HPDE6-E6E7 (cell line): Measurements from ENCODE around the gene SIRPB2.

Experiments
- DNase-seq: peaks from one replicate; pipeline ENCODE4 v3.0.0; 2011; ENCODE audit warnings: missing footprints; ENCODE audit errors: extremely low spot score

SIRPB2 gene

DNA sequence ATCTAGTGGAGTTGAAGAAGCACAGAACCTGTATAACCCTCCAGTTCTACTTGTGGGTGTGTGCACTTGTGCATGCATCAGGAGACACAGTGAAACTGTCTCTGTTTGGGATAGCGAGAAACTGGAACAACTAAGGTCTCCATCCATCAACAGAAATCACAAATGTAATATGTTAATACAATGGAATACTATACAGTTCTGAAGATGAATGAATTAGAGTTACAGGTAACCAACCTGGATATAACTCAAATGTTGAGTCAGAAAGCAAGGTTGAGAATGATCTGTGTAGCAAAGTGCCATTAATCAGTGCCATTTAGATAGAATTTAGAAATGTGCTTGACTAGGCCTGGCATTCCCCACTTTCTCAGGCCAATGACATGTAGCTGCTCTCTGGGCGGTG is 20.0 kb downstream of the SIRPB2 start:
- no peak for DNase-seq

DNA sequence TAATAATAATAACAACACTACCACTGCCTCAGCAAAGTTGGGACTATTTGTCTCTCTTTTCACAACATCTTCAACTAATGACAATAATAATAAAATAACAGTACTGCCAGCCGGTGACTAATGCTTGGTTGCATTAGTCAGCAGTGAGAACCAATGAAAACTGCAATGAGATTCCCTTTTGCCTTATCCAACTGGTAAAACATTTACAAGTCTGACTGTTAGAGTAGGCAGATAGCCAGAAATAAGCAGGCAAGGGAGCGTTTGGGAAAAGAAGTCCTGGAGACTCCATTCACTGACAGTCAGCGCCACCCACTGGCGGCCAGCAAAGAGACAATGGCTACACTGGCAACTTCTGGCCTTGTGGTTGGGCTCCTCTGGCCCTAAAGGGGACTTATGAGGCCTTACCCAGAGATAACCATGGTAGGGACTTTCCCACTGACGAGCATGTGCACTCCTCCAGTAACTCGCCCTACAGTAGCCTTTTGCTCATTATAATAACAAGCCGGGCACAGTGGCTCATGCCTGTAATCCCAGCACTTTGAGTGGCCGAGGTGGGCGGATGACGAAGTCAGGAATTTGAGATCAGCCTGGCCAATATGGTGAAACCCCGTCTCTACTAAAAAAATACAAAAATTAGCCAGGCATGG is 21.2 kb downstream of the SIRPB2 start:
- DNase-seq, result peak; percentile 82

DNA sequence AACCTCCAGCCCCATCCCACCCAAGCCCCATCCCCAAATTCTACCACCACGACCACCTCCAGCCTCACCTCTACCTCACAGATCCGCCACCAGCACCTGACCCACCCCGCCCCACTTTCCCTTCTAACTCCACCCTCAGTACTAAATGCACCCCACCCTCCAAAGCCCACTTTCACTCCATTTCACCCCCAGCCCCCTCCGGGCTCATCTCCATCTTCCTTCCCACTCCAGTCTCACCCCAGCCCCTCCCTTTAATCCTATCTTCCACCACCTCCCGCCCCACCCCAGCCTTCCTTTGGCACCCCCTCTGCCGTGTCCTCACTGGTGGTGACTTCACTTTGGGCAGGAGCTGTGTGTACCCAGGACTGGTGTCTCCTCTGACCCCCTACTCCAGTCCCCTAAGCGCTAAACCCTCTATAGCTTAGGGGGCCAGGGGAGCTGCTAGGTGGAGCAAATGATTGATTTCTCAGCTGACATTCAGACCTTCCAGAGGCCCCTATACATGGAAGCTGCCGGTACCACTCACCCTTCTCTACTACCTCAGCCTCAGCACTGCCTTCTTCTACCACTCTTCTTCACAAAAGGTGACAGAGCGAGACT is 21.8 kb downstream of the SIRPB2 start:
- DNase-seq, result no peak

DNA sequence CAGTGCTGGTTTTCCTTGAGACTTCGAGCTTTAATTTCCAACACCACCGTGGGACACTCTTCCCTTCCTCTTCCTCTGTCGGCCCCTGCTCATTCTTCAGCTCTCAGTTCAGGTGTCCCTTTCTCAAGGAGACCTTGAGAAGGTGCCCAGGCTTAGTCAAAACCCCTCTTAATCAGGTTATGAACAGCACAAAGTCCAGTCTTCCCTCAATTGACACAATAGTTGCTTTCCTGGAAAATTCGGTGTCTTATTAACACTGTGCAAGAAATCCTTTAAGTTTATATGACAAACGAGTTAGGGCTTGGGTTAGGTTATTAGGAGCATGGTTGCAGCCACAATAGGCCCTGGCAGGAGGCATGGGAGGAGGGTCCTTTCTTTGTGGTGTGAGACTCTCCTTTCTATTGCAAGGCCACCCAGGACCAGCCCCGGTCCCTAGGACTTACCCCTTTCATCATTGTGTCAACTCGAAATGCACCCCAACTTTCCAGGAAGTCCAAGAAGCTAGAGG is 23.0 kb downstream of the SIRPB2 start:
- DNase-seq, result no peak

DNA sequence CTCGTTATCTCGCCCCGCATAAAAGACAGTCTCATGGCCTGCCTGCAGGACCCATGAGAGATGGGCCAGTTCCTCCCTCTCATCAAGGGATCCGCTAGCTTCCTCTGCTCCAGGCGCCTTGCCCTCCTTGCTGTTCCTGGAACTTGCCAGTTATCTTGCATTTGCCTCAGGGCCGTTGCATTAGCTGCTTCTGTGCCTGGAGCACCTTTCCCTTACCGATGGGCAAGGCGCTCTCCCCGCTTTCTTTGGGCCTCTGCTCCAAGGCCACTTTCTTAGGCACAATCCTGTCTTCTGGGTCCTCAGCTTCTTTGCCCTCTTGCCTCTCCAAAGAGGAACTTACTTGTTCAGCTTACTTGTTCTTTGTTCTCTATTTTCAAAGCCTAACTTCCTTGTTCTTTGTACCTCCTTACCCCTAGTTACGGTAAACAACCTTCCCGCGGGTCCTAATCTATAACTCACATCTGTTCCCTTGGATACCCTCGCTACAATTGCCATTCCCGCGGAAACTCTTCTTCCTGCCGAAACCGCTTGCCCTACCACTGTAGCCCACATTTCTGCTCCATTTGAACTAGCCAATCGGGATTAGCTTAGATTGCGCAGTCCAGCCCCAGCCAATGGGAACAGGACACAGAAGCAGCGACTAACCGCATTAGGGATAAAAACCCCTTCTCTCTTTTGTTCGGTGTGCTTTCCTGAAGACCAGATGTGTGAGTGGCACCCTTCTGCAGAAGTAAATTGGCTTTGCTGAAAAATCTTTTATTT is 23.7 kb downstream of the SIRPB2 start:
- no peak for DNase-seq

DNA sequence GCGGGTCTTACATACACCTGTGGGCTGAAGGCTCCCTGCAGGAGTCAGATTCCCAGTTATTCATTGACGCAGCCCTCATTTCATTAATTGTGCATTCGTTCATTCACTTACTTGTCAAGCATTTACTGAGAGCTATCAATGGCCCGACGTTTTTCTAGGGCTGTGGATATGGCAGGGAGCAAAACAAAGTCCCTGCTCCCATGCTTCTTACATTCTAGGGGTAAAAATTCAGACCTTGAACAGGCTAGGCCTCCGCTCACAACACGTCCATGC is 24.2 kb downstream of the SIRPB2 start:
- DNase-seq, result no peak

DNA sequence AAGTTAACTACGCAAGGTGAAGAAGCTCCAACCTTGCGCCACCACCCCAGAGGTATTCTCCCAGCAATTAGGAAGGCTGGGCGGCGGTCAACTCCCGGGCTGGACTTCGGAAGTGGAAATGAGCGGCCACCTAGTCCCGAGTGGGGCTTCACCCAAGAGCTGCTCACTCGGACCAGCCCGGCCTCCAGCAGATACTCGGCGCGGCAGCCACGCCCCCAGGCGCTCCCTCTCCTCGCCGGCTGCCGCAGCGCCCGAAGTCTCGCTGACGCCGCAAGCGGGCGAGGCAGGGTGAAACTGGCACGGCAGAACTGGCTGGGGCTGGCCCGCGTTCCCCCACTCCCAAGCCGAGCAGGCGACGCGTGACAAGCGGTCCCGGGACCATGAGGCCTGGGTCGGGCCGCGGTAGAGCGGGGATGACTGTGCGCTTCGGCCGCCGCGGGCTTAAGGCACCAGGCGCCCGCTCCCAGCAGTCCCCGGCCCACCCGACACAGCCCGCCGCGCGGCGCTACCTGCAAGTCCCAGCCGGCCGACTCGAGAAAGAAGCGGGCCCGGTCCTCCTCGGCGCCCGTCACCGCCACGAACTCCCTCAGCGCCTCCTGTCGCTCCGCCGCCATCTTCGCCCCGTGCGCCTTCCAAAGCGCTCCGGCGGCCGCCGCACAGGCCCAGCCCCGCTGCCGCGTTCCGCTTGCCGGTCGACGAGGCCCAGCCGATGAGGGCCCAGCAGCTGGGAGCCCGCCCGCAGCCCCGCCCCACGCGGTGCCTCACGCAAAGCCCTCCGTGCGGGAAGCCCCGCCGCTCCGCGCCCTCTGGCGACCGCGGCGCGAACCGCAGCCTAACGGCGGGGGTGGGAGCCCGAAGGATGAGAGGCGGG is 24.8 kb downstream of the SIRPB2 start, which contains the start of gene NSFL1C:
Gene NSFL1C, minus strand, starts transcription at position 639 of the 871 bp plus-strand sequence. Its CDS starts 25 bp downstream, at position 614.
- peak; percentile 98 for DNase-seq

DNA sequence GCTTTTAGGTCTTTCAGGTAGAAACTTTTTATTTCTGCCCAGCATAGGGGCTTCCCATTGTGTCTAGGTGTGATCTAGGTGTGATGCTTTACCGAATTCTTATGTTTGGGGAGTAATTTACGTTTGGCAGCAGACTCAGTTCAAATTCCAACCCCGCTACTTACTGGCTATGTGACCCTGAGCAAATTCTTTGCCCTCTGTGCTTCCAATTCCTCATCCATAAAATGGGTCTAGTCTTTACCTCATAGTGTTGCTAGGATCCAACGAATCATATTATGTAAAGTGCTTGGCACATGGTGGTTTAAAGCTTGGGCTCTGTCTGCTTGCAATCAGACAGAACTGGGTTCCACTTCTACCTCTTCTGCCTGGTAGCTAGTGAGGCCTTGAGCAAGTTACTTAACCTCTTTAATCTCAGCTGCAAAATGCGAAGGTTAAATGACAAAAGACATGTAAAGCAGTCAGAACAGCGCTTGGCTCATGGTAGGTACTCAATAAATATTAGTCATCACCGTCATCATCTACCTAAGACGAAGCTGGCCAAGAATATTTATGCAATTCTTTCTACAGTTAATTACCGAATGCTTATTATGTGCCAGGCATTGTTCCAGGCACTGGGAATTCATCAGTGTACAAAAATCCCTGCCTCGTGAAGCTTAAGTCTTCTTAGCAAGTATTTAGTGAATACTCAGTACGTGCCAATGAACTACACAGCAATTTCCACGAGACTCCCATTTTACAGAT is 25.6 kb downstream of the SIRPB2 start:
- DNase-seq, result no peak

DNA sequence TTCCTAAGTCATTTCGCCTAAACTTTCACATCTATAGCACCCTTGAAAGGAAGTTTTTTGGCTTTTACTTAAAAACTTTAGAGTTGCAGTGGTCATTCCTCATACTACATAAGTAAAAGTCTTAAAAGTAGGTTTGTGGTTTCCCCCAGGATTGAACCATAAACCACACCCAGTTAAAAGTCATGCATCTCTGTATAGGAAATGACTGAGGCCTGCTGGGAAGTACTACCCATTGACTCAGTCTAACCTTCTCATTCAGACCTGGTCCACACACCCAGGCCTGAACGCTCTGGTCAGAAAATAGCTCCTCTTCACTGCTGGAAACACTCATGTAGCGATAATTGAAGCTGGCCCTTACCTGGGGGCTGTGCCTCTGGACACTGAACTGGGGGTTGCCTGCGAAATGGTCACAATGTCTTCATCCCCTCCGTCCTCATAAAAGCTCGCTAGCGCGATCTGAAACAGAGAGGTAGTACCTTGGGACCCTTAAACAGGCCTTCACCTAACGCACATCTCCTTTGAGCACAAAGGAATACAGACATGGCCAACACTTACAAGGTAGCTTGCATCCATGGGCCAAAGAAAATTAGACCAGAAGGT is 27.1 kb downstream of the SIRPB2 start:
- DNase-seq, result no peak

DNA sequence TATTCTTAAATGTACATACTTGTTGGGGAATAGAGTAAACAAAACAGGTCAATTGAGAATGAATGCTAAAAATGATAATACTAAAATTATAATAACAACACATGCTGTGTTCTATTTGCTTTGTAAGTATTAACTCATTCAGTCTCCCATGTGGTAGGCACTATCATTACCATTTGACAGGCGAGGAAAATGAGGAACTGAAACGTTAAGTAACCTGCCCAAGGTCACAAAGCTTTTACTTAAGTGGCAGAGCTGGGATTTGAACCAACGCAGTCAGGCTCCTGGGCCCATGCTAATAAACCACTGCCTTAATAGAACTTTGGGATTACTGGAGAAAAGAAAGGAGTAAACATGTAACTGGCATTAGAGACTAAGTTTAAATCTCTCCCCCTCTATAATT is 28.4 kb downstream of the SIRPB2 start:
- no peak for DNase-seq

DNA sequence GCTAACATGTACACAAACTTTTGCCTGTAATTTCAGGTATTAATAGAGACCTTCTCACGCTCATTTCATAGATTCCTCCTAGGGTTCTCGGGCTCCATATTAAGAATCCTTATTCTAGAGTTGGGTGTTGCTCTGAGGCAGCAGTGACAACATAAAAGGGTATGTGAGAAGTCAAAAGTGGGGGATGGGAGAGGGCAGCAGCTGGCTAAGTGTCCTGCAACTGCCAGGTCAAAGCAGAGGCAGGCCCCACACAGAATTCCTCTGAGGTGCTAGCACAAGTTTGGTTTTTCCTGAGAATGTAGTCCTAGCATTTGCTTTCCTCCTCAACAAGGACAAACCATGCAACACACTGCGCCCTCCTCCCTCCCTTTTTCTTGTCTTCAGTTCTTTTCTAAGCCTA is 29.2 kb downstream of the SIRPB2 start:
- DNase-seq, result no peak

DNA sequence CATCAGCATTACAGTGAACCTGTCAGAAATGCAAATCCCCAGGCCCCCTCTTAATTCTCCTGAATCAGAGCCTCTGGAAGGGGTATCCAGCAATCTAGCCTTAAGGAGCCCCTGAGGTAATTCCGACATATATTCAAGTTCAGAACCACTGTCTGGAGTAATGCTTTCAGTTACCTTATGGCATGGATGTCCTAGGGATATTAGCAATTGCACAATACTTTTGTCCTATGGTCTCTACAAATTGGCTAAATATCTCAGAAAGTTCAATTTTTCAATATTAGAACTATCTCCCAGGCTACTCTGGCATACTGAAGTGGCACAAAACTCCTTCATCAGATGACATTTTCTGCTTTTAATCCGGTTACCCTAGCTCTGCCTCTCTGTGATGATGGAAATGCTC is 30.9 kb downstream of the SIRPB2 start:
- DNase-seq, result no peak

DNA sequence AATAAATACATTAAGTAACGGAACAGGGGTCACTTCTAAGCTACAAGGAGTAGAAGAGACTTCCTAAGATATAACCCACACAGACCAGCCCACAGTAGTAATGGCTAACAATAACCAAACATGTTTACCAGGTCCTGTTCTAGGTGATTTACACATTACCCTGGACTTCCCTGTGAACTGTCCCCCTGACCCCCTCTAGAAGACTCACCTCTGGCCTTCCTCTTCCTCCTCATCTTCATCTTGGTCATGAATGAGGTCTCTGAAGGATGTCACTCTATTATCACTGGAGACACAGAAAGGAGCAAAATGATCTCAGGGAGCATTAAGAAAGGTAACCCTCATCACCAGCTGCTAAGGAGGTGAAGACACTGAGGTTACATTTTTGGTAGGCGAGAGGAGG is 33.2 kb downstream of the SIRPB2 start:
- DNase-seq, result no peak

DNA sequence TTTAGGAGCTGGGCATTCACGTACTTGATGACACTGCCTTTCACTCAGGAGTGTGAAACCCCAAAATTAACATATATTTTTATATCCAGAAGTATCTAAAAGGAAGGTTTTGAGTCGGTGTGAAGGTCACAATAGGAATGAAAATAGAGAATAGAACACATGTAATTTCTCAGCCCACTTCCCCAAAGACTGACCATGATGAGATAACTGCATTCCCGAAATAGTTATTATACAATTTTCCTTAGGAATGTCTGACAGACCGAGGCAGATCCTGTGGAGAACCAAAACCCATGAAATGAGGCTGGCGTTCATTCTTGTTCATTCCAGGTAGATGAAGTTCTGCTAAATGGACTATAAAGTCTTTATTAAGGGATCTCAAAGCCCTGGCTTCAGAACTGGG is 34.9 kb downstream of the SIRPB2 start:
- DNase-seq, result no peak

DNA sequence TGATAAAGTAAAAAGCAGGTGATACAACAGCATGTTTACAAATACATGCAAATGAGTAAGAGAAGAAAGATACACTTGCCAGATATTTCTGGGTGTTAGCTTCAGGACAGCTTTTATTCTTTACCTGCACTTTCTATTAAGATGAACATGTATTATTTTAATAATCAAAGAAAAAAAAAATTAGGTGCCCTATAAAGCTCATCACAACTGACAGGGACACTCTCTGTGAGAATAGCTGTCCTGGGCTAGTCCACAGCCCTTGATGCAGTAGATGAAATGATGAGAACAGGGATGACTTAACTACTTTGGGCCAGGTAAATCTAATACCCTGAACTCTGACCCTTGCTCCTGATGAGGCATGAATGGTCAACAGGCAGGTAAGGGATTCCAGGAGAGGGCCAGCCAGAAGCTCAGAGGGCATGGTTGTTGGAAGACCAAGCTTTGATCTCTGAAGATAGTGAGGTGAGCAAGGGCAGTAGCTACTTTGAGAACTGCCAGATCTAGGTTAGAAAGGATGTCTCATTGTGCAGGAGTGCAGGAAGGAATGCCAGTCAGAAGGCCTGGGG is 40.2 kb downstream of the SIRPB2 start:
- DNase-seq, result no peak

DNA sequence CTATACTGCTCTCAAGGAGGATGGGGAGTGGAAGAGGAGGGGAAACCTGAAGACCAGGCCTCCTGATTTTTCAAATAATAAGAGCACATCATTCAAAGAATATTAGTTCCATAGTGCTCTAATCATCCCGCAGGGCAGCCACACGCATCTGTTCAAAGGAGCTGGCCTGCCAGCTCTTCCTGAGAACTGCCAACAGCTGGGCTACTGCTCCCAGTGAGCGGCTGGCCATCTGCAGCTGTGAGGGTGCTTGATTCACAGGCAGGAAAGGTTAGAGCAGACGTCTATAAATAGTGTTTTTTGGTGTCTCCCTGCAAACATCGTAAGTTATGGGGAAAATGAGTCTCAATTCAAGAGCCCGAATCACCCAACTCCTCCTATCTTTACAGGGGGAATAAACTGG is 41.9 kb downstream of the SIRPB2 start:
- no peak for DNase-seq

DNA sequence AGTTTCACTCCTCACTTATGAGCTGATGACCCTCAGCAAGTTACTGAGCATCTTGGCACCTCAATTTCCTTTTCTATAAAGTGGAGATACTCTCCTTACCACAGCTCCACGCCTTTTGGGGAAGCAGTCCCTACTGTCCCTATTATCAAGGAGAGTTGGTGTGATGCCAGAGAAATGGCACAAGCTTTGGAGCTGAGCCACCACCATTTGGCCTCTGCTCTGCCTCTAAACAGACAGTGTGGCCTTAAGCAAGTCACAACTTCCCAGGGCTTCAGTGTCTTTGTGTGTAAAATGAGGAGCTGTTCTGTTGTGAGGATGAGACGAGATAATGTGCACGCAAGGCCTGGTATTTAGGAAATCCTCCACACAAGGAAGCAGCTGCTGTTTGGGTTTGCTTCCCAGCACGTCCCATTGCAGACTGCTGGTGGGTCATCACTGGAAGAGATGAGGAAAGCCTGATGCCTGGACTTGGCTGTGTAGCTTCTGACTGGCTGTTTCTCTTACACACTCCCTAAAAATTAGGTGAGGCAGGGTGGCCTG is 43.1 kb downstream of the SIRPB2 start:
- no peak for DNase-seq

DNA sequence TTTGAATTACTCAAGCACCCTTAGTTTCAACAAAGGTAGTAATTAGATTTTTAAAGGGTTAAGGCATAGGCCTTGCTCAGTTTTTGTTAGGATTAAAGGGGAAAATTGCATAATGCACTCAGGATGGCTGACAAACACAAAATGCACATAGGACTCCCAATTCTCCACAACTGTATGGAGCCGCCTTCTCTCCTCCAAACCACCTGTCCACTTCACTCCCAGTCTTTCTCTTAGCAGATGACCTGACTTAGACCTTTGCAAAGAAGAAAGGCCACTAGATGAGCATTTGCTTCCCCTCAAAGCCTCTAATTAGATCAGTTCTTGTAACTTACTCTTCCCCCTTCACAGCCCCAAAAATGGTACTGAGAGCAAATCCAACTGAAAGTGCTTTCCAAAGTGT is 44.7 kb downstream of the SIRPB2 start:
- no peak for DNase-seq

DNA sequence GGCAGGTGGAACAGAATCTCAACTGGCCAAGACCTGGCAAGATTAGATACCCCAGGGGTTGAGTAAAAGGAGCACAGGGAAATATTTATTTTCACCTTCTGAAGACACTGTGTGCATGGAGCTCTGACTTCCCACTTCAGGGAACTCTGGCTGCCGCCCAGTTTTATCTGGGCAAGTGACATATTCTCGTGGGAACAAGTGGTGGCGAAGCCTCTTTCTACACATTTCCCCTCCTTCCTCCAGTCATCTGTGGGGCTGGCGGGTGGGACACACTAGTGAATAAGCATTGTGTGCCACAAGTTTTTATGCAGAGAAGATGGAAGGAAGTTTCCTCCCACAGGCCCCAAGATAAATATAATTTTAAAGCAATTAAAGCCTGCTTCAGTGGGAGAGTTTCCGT is 48.1 kb downstream of the SIRPB2 start:
- no peak for DNase-seq

DNA sequence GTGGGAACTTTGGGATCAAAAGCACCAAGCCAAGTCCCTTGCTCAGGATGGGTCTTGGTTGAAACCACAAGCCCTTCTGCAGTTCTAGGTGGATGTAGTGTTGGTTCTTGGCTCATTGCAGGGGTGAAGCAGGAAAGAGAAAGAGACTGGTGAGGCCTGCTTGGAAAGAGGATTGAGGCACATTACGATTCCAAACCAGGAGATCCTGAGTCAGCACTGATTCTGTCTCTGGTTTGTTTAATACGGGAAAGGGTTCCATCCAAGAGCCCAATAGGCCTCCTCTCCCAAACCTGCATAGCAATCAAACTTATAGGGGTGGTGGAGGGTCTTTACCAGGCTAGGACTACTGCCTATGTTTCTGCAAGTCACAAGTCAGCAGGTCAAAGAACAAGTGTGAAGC is 48.9 kb downstream of the SIRPB2 start:
- DNase-seq, result no peak
